Ovary (tissue), 3 donors: ENCODE results near the gene TICAM2.

Experiments used
- EP300 ChIP-seq: sonication (generic); formaldehyde crosslinking; IDR thresholded peaks from one replicate; pipeline ENCODE4 v1.6.1; 2017; ENCODE audit warnings: antibody characterized with exemption
- TF ChIP-seq, protein P1 (sequence below), 3 donors: fragments of 450-650 bp in 2 of 3; fragments of 200-600 bp in 1 of 3; IDR thresholded peaks; one replicate each; pipeline versions ENCODE4 v1.5.1 to v1.8.0; 2016 to 2022; ENCODE audit warnings: antibody characterized with exemption in 3 of 3, mild to moderate bottlenecking in 1 of 3
- donor health status: DM: no; HTN: no; CAD: no.

DNA sequence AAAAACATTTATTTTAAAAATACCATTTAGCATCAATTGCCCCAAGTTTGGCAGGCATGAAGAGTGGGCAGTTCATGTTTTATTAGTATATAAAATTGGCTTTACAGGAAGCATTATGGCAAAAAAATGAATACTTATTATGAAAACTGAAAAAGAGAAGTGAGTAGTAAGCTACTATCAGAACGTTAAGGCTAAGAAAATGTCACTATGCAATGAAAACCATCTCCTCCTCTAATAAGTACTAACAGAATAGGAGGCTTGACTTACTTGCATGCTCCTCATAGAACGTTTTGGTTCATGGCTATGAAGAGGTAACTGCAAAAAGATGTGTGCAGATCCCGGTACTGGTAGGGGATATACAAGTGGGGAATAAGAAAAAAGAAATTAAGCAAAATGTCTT lies 23.6 kb downstream of the TICAM2 start:
- TF ChIP-seq, protein P1, sequence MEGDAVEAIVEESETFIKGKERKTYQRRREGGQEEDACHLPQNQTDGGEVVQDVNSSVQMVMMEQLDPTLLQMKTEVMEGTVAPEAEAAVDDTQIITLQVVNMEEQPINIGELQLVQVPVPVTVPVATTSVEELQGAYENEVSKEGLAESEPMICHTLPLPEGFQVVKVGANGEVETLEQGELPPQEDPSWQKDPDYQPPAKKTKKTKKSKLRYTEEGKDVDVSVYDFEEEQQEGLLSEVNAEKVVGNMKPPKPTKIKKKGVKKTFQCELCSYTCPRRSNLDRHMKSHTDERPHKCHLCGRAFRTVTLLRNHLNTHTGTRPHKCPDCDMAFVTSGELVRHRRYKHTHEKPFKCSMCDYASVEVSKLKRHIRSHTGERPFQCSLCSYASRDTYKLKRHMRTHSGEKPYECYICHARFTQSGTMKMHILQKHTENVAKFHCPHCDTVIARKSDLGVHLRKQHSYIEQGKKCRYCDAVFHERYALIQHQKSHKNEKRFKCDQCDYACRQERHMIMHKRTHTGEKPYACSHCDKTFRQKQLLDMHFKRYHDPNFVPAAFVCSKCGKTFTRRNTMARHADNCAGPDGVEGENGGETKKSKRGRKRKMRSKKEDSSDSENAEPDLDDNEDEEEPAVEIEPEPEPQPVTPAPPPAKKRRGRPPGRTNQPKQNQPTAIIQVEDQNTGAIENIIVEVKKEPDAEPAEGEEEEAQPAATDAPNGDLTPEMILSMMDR (IDR thresholded peaks at IDR 0.05), result no peak
- no peak for TF ChIP-seq EP300
